H1 (cell line): ENCODE data around the gene TTI1. TPM values are rescaled to one million over a fixed set of nuclear protein-coding genes. Genes with fewer than 3 reads are reported as not detected.

ENCODE experiments used
- E2F6 ChIP-seq: IDR thresholded peaks from 2 replicates; pipeline ENCODE4 v1.6.1; 2012; ENCODE audit warnings: inconsistent platforms
- KDM4A ChIP-seq: IDR thresholded peaks from one replicate; pipeline ENCODE4 v1.7.1; 2012; ENCODE audit warnings: low read depth, mild to moderate bottlenecking, moderate library complexity, low read length, inconsistent platforms; ENCODE audit not compliant: severe bottlenecking
- RXRA ChIP-seq: IDR thresholded peaks from 2 replicates; pipeline ENCODE4 v1.6.1; 2011; ENCODE audit warnings: low read depth, mild to moderate bottlenecking, low read length, moderate library complexity; ENCODE audit not compliant: insufficient read depth
- SP1 ChIP-seq: IDR thresholded peaks from 2 replicates; pipeline ENCODE4 v1.6.1; 2011; ENCODE audit warnings: low read depth, low read length
- TBP ChIP-seq: IDR thresholded peaks from 2 replicates; pipeline ENCODE4 v1.6.1; 2011; ENCODE audit warnings: low read depth, low read length, improper control_type of control experiment
- polyA plus RNA-seq, 7 experiments: library from polyadenylated mRNA; depleted of rRNA in 3 of 7; stranded (reverse) in 5 of 7; unstranded in 2 of 7; fragments of >200 nt in 5 of 7; fragments of 200-250 nt in 2 of 7; gene quantifications; 1 replicate in 5 of 7; 2 replicates in 1 of 7; 4 replicates in 1 of 7; pipeline versions ENCODE4 v1.2.1 to v1.2.3, GENCODE V29; 2011 to 2013; ENCODE audit warnings: missing spikeins in 2 of 7, mixed read lengths in 2 of 7
- total RNA-seq: library from RNA; stranded (reverse); fragmentation: NEBNext Ultra II Directional; extraction: Animal tissue kit (Norgen Biotek cat#: 25700); gene quantifications from 2 replicates; pipeline ENCODE4 v1.2.1, GENCODE V29; 2021

The TTI1 gene
- total and polyA plus RNA-seq, 2 of the 8 experiments (the other 6 are each of a cell fraction or from before 2014, with no cell fraction given): 34.1 to 47.0 TPM

DNA sequence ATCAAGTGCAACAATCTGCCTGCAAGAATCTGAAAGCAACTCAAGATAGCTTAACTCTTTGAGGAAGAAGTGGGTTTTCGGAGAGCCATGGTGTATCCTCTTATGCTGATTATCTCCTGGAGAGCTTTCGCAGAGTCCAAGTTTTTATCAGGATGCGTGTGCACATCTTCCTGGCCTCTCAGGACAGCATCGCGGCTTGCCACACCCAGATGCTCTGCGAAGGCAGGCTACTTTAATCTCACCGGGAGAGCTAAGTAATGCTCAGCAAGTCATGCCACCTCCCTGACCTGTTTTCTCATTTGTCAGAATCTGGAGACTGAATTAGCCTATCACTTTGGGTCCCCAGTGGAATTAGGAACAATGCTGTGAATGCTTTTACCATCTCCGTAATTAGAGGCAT, 52.9 kb downstream of the TTI1 start (continued):
- TF ChIP-seq TBP (no peak), KDM4A (no peak), E2F6 (no peak), RXRA (no peak), SP1 (no peak)
